ENCODE data around the gene MAEA.
"Not testable (repeated sequence)": the region's sequence is repeated elsewhere in the genome, so short reads cannot be mapped to it uniquely, and the experiment has no call there.

Gene MAEA

GRCh38 chr4:1318488-1319213 is 29.0 kb downstream of the MAEA start:
- DNase-seq = no peak

DNA sequence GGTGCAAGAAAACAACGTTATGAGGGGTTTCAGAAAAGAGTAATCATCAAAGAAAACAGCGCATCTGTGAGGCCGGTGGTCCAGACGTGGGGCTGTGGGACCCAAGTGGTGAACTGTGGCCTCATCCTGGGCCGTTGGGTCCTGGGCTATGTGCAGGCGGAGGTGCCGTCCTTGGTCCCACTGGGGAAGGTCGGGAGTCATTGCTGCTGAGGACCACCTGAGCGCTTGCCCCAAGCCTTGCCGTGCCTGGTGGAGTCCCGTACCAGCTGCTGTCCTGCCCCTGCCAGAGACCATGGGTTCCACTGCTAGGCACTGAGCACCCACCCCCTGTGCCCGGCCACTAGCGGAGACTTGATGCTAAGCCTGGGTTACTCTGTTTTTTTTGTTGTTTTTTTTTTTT is 31.8 kb downstream of the MAEA start:
- DNase-seq = no peak

DNA sequence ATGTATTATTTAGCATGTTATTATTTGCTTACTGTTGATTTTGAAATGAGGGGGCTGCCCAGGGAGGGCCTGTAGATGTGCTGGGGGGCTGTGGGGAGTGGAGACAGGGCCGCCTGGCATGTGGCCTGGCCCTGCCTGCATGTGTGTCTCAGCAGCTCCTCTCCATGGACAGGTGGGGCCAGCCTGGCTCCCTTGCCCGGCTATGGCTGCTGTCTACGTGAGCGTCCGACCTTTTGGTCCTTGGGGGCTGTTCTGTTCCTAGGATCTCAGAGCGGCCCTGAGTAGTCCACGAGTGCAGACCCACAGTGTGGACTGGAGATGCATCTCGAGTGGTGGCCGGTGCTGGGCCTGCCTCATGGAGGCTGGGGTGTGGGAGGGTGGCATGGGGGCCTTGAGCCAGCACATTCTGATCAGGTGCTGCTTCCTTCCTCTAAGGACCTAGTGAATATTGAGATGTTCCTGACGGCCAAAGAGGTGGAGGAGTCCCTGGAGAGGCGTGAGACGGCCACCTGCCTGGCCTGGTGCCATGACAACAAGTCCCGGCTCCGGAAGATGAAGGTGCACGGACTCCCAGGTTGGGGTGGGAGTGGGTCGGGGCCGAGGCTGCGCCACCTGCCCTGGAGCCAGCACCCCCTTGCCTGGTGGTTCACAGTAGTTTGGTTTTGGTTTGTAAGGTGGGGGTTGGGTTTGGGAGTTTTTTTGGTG is 32.4 kb downstream of the MAEA start:
- DNase-seq = no peak

DNA sequence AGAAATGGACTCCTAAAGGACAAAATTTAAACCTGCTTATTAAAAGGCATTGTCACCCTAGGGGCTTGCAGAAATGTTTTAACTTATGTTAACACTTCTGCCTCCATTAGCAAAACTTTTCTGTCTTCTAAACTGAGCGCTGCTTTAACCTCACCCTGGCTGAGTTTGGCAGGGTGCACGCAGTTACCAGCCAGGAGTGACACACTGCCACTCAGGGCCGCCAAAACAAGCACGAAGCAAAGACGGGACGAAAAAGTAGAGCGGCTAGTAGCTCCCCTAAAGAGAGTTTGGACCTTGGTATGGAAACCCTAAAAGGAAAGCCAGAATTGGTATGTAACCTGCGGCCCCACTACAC is 33.6 kb downstream of the MAEA start:
- no peak for DNase-seq

DNA sequence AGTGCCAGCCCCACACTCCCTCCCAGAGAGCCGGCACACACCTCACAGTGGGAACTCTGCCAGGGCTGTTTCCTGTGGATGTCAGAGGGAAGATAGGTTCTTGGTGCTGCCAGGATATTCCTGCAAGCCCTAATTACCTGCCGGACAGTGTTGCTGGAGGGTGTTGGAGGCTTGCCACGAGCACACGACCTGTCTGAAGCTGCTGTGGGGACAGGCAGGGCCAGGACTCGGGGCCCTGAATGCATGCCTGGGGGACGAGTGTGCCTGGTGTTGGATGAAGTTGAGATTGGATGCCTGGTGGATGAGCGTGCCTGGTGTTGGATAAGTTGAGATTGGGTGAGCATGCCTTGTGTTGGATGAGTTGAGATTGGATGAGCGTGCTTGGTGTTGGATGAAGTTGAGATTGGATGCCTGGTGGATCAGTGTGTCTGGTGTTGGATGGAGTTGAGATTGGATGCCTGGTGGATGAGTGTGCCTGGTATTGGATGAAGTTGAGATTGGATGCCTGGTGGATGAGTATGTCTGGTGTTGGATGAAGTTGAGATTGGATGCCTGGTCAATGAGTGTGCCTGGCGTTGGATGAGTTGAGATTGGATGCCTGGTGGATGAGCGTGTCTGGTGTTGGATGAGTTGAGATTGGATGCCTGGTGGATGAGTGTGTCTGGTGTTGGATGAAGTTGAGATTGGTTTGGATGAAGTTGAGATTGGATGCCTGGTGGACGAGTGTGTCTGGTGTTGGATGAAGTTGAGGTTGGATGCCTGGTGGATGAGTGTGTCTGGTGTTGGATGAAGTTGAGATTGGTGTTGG is 34.1 kb downstream of the MAEA start:
- no peak for DNase-seq

DNA sequence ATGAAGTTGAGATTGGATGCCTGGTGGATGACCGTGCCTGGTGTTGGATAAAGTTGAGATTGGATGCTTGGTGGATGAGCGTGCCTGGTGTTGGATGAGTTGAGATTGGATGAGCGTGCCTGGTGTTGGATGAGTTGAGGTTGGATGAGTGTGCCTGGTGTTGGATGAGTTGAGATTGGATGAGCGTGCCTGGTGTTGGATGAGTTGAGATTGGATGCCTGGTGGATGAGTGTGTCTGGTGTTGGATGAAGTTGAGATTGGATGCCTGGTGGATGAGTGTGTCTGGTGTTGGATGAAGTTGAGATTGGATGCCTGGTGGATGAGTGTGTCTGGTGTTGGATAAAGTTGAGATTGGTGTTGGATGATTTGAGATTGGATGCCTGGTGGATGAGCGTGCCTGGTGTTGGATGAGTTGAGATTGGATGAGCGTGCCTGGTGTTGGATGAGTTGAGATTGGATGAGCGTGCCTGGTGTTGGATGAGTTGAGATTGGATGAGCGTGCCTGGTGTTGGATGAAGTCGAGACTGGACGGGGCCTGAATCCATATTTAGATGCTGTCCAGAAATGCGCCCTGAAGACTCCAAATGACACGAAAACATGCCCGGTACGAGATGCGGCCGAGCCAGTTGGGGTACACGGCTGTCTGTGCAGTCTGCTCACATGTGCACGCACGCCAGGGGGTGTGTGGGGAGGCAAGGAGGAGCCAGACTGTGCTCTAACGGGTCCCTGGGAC is 34.9 kb downstream of the MAEA start:
- not testable (repeated sequence) for DNase-seq

- DNase-seq = no peak
Observed at GRCh38 chr4:1325176-1325480, 35.4 kb downstream of the MAEA start.

DNA sequence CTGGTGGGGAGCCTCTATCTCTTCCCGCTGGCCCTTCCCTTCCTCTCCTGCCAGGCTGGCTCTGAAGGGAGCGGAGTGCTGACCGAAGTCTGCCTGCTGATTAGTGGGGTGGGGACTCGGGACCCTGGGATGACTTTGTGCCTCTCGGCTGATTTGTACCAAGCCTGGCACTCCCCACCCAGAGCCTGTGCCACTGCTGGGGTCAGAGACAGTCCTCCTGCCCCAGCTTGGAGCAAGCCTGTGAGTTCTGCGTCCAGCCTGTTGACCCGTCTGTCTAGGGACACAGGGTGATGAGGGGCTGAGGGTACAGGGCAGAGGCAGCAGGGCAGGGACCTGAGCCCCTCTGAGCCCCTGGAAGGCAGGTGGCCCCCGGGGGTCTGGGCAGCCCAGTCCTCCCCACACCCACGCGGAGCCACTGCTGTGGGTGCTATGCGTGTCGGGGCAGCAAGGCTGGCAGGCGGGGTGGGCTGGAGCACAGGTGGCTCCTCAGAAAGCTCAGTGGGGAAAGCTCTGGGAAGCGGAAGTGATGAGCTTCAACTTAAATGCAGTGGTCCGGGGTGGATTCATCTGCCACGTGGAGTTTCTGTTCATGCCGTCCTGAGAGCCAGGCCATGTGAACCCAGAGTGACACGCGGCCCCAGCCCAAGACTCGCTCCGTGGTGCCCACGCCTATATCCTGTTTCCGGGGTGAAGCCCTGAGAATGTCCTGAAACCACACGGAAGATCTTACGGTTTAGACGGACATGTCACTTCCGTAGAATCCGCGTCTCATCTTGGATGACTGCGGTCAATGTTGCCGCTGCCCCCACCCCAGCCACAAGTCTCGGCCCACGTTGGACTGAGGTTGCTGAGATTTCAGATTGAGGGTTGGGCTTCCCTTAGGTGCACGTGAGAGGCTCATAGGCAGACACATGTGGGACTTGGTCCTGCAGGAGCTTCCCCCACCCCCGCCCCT is 36.3 kb downstream of the MAEA start:
- no peak for DNase-seq

GRCh38 chr4:1326751-1327525 is 37.2 kb downstream of the MAEA start:
- no peak for DNase-seq

GRCh38 chr4:1327526-1328266 is 38.0 kb downstream of the MAEA start:
- DNase-seq = no peak

DNA sequence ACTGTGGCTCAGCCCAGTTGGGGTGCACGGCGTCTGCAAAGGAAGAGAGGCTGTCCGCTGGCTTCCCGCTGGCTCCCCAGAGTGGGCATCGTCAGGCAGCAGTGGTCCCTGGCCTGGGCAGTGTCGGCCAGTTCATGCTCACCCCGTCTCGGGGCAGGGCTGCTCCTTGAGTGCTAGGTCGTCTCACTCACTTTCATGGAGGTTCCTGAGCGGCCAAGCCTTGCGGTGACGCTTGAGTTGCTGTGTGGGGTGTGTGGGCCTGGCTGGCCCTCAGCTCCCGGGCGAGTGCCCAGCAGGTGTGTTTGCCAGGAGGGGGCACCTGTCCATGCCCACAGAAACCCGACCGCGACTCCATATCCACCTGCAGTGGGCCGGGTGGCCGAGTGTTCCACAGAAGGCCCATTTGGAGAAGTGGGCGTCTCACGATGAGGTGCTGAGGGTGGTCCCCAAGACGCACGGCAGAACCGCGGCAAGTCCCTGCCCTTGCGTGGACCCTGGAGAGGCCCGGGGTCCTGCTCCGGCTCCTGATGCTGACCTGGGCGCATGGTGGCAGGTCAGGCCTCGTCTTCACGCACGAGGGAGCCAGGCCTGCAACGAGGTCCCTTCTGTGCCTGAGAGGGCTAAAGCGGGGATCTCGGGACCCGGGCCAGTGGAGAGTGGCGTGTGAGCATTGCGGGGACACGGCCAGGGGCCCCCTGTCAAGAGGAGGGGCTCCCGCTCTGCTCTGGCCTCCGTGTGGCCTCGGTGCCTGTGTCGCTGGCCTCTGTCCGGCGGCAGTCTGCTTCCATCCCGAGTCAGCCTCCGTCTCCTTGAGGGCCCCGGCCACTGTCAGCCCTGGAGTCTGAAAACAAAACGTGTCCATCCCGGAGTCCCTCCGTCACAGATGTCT is 38.8 kb downstream of the MAEA start:
- DNase-seq = no peak

DNA sequence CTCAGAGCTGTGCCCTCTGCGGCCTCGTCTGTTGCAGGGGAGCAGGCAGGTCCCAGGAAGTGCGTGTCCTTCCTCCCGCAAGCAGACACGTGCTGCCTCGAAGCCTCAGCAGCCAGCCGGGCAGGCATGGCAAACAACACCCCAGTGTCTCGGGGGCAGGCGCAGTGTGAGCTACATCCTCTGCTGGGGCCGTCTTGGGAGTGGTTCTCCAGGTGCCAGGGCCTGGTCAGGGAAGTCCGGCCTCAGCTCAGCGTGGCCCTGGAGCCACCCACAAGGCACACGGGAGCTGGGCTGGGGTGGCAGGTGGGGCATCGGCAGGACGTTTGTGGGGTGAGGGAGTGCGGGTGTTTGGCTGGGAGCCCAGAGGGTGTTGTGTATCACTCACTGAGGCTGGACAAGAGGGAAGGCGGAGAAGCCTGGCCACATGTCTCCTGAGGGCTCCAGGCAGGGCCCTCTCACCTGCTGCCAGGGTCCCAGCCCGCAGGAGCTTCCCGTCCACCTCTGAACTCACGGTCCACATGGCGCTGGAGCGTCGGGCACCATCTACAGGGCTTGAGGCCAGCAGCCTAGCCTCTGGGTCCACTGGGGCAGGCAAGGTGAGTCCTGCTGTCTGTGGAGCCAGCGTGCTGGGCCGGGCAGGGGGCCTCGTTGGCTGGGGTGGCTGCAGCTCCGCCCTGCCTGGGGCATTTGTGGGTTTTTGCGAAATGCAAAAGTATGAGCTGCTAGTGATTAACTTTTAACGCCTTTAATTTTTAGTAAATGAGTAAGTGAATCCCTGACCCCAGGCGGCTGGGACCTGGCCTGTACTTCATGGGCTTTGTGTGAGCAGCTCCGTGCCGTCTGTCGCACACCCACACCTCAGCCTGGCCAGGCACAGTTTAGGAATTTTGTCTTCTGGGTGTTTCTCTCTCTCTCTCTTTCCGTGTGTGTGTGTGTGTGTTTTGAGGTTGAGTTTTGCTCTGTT is 40.0 kb downstream of the MAEA start:
- DNase-seq = no peak

GRCh38 chr4:1330761-1331590 is 41.3 kb downstream of the MAEA start:
- DNase-seq = no peak

DNA sequence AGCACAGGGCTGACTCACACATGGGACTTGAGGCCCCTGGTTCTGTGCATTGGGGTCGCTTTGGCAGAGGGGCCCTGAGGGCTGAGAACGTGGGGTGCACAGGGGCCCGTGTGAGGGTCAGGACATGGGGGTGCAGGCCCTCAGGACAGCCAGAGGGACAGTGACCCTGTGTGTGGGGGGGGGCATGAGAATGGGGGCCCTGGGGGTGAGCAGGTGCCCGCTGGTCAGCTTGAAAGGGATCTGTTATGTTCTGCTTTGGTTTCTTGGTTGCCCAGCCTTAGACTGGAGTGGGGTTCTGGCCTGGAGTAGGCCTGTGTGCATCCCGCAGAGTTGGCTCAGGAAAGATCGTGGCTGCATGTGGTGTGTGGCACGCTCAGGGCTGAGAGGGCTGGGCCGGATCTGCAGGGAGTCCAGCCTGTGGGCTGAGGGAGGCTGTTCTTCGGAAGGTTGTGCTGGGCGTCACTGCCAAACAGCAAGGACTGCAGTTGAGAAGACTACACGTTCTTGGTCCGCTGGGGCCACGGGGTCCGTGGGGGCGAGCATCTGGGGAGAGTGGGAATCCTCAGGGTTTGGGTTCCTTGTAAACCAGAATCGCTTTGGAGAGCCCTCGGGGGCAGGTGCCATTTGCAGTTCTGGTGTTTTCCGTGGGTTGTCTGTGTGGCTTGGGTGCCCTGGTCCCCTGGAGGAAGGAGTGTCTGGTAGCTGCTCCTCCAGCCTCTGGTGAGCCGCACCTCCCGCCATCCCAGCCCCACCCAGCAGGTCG is 42.1 kb downstream of the MAEA start:
- DNase-seq = no peak

- no peak for DNase-seq
Observed at GRCh38 chr4:1332686-1333085, 43.0 kb downstream of the MAEA start.

Measured in anterior cingulate cortex (tissue), 58 donors.